GM06990 (cell line): ENCODE results near the gene TBX15.
A peak's percentile ranks its signal among the peaks of the same experiment; 100 is the strongest.

Experiments used
- DNase-seq: peaks from one replicate; pipeline ENCODE4 v3.0.0-alpha.2; 2011; ENCODE audit not compliant: insufficient read length; ENCODE audit errors: extremely low read depth
- H3K27me3 ChIP-seq: replicated peaks from 2 replicates; pipeline ENCODE4 v1.6.0; 2011; ENCODE audit warnings: low read length; ENCODE audit not compliant: control insufficient read depth, insufficient read depth
- H3K36me3 ChIP-seq: 2 replicates; pipeline ENCODE4 v1.5.1; 2011; ENCODE audit warnings: low read length; ENCODE audit not compliant: control insufficient read depth, insufficient read depth
- H3K4me3 ChIP-seq: replicated peaks from 2 replicates; pipeline ENCODE4 v1.5.1; 2011; ENCODE audit warnings: low read depth, mild to moderate bottlenecking, control low read depth, low read length
- TF ChIP-seq, protein P1 (sequence below): IDR thresholded peaks from 2 replicates; pipeline ENCODE4 v1.5.1; 2011; ENCODE audit warnings: low read length, control low read depth, mild to moderate bottlenecking, inconsistent platforms; ENCODE audit not compliant: insufficient read depth, poor library complexity, severe bottlenecking

Gene TBX15

DNA sequence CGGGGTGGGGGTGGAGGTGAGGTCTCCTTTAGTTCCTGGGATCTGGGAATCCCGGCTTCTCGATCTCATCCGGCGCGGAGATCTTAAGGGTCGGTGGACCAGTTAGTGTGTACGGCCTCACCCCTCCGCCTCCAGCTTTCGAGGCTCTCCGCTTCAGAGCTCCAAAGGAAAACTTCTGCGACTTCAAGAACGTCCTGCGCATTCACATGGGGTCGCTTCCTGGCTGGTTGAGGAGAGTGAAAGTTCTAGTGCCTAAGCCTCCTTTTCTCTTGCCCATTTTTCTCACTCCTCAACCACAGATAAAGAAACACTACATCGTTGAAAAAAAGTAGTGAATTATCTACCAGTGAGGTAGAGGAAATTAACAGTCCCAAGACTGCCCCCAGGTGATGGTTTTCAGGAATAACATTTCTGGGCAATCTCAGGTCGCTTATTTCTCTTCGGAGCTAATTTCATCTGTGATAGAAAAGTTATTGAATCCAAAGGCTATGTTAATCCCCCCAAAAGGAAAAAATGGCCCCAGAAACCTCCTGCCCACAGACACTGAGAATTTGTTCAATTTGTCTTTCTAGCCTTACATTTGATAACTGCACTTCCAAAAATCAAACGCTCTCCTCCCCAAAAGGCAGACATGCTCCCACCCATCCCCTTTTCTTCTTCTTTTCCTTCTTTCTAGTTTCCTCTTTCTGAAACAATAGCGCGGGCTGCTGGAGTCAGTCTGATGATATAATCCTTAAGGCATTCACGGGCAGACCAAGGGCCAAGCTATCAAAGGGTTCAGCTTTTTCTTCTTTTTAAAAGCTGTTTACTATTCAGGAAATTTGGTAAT is 20.6 kb upstream of the TBX15 start:
- peaks cover 2% of the 10 kb centered on the region for H3K27me3 ChIP-seq
- no peak overlapping the region for H3K4me3 ChIP-seq
- no peak for DNase-seq

DNA sequence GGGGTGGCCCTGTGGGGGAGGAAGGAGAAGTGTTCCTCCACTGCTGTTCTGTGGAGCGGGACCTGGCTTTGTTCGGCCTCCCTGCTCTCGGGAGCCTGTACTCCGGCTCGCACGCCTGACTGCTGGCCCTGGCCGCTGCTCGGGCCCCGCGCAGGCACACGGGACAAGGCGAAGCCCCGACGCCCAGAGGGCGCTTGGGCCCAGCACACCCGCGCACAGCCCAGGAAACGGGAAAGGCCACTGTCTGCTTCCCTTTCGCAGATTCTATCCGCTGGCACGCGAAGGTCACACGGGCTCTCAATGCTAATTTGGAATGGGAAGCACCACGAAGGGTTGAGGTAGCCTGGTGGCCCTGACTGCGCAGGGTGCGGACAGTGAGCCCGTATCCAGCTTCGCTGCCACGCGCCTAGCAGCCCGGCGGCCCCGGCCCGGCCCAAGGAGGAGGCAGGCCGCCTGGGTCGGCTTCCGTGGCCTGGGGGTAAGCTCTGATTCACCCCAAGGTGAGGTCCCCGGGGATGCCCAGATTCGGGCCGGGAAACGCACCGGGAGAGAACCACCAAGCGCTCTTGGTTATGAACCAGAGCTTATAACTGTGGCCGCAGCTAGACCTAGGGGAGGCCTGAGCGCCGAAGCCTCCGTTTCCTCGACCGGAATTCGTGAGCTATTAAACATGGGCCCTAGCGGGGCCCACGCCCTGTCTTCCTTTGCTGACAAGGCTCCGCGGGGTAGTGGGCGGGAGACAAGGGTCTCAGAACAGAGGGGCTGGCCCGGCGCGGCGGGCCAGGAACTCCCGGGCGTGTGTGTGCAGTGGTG is 19.7 kb upstream of the TBX15 start:
- no peak for DNase-seq
- H3K4me3 ChIP-seq = no peak overlapping the region
- H3K36me3 ChIP-seq = no peaks in the 10 kb centered on the region
- H3K27me3 ChIP-seq = peaks cover 2% of the 10 kb centered on the region
- TF ChIP-seq, protein P1, sequence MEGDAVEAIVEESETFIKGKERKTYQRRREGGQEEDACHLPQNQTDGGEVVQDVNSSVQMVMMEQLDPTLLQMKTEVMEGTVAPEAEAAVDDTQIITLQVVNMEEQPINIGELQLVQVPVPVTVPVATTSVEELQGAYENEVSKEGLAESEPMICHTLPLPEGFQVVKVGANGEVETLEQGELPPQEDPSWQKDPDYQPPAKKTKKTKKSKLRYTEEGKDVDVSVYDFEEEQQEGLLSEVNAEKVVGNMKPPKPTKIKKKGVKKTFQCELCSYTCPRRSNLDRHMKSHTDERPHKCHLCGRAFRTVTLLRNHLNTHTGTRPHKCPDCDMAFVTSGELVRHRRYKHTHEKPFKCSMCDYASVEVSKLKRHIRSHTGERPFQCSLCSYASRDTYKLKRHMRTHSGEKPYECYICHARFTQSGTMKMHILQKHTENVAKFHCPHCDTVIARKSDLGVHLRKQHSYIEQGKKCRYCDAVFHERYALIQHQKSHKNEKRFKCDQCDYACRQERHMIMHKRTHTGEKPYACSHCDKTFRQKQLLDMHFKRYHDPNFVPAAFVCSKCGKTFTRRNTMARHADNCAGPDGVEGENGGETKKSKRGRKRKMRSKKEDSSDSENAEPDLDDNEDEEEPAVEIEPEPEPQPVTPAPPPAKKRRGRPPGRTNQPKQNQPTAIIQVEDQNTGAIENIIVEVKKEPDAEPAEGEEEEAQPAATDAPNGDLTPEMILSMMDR = no peak

More for the DNA sequence above, 20.6 kb upstream of the TBX15 start:
- no peaks in the 10 kb centered on the region for H3K36me3 ChIP-seq
- TF ChIP-seq, protein P1 = peak; percentile 67

GRCh38 chr1:119007339-119007669 is 19.2 kb upstream of the TBX15 start:
- Histone ChIP-seq H3K36me3 (no peaks in the 10 kb centered on the region), H3K27me3 (peaks cover 2% of the 10 kb centered on the region), H3K4me3 (no peak overlapping the region)
- TF ChIP-seq, protein P1 = no peak
- no peak for DNase-seq

DNA sequence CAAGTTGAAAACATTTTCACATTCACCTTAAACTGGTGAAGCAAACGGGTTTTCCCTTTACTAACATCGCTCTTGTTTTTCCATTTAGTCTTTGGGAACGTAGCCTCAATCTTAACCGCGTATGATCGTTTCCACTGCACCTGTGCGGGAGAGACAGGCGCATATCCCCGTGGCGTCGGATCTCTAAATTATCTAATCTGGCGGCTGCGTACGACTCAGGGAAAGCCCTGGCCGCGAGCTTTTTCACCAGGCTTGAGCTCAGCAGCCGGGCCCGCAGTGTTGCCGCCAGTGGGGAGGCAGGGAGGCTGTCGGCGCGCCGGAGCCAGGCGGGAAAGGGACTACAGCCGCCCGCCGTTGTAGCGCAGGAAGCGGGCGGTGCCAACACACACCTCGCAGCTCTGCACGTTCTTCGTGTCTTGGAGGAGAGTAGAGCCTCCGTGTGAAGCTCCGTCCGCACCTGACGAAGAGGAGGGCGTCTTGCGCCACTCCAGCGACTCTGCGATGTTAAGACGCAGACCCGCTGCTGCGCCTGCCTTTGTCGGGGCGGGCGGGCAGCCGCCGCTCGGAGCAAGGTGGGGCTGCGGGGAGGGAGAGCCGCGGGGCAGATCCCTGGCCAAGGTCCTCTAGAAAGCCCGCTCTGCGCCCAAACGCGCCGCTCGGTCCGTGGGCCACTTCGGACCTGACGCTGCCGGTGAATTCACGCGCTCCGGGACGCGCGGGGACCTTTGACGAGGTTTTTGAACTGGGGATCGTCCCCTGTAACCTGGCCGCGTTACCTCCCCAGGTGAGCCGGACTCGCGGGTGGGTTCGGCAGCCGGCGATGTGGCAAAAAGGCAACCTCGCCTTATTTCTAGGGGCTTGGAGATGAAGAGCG is 18.5 kb upstream of the TBX15 start:
- DNase-seq = no peak
- H3K4me3 ChIP-seq = no peak overlapping the region
- H3K36me3 ChIP-seq = no peaks in the 10 kb centered on the region
- TF ChIP-seq, protein P1 = no peak
- H3K27me3 ChIP-seq = peaks cover 2% of the 10 kb centered on the region

- no peak for DNase-seq
- TF ChIP-seq, protein P1 = no peak
- Histone ChIP-seq H3K4me3 (no peak overlapping the region), H3K27me3 (peaks cover 2% of the 10 kb centered on the region), H3K36me3 (no peaks in the 10 kb centered on the region)
Observed at GRCh38 chr1:119005724-119006405, 17.7 kb upstream of the TBX15 start.
